PC-9 (cell line): ENCODE results near the gene PILRA.

ENCODE experiments used
- EZH2 ChIP-seq: fragments of 200-600 bp; sonication (generic); IDR thresholded peaks from 2 replicates; pipeline ENCODE4 v1.8.0; 2017; ENCODE audit warnings: antibody characterized with exemption, low read depth
- TF ChIP-seq, protein P1 (sequence below): fragments of 200-600 bp; sonication (generic); conservative IDR thresholded peaks from 2 replicates; pipeline ENCODE4 v1.6.1; 2017; ENCODE audit warnings: mixed run types, antibody characterized with exemption, mild to moderate bottlenecking, moderate library complexity

DNA sequence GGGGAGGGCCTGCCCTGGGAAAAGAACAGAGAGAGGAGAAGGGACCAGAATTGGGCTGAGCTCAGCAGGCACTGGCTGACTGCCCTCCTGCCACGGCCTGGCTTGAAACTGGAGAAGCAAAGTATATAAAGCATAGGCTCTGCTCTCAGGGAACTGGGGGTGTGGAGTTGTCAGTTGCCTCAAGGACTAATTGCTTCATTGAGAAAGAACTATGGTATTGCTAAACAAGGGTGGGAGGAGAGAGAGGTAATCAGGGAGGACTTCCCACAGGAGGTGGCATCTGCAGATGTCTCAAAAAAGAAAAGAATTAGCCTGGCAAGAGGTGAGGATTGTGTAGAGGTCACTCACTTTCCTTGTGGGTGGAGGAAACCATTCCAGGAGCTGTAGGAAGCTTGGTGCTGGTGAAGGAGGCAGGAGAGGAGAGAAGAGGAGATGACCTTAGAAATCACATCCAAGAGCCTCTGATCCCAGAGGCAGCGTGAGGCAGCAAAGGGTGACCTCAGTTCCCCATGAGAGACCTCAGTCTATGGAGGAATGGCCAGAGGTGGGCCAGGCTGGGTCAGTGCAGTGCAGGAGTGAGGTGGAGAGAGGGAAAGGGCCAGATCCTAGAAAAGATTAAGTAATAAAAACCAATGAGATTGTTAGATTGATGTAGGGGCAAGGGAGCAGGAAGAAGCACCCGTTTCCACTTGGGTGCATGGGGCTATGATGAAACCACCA, 13.0 kb upstream of the PILRA start:
- TF ChIP-seq, protein P1, sequence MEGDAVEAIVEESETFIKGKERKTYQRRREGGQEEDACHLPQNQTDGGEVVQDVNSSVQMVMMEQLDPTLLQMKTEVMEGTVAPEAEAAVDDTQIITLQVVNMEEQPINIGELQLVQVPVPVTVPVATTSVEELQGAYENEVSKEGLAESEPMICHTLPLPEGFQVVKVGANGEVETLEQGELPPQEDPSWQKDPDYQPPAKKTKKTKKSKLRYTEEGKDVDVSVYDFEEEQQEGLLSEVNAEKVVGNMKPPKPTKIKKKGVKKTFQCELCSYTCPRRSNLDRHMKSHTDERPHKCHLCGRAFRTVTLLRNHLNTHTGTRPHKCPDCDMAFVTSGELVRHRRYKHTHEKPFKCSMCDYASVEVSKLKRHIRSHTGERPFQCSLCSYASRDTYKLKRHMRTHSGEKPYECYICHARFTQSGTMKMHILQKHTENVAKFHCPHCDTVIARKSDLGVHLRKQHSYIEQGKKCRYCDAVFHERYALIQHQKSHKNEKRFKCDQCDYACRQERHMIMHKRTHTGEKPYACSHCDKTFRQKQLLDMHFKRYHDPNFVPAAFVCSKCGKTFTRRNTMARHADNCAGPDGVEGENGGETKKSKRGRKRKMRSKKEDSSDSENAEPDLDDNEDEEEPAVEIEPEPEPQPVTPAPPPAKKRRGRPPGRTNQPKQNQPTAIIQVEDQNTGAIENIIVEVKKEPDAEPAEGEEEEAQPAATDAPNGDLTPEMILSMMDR: no peak
- TF ChIP-seq EZH2: no peak
